GM12873 (cell line): ENCODE data around the gene WDR75.

Experiments used
- CTCF ChIP-seq: IDR thresholded peaks from 2 replicates; pipeline ENCODE4 v1.5.1; 2012; ENCODE audit warnings: low read depth, mild to moderate bottlenecking, moderate library complexity, low read length, control low read depth; ENCODE audit not compliant: insufficient read depth; ENCODE audit errors: missing control alignments

WDR75 gene

GRCh38 chr2:189500456-189501160 is 59.3 kb downstream of the WDR75 start:
- TF ChIP-seq CTCF = no peak

GRCh38 chr2:189501487-189501886 is 60.2 kb downstream of the WDR75 start:
- no peak for TF ChIP-seq CTCF

- TF ChIP-seq CTCF = no peak
These were observed 61.4 kb downstream of the WDR75 start for GRCh38 chr2:189502714-189503113.

GRCh38 chr2:189504238-189504637 is 63.0 kb downstream of the WDR75 start:
- TF ChIP-seq CTCF = no peak

- no peak for TF ChIP-seq CTCF
These were observed 64.2 kb downstream of the WDR75 start for GRCh38 chr2:189505492-189505891.

- TF ChIP-seq CTCF = no peak
These were observed 65.3 kb downstream of the WDR75 start for GRCh38 chr2:189506514-189506976.

GRCh38 chr2:189511210-189511959 is 70.1 kb downstream of the WDR75 start:
- TF ChIP-seq CTCF = no peak
